Loucy (cell line): ENCODE results near the gene SEPTIN6.

Experiments
- CTCF ChIP-seq: fragments of 200-600 bp; sonication (generic); conservative IDR thresholded peaks from 2 replicates; pipeline ENCODE4 v1.5.1; 2014; ENCODE audit warnings: mild to moderate bottlenecking, antibody characterized with exemption, low read length
- EZH2phosphoT487 ChIP-seq: fragments of 200-600 bp; IDR thresholded peaks from 2 replicates; pipeline ENCODE4 v1.6.1; 2018; ENCODE audit warnings: antibody characterized with exemption, mild to moderate bottlenecking, moderate library complexity, borderline replicate concordance

- TF ChIP-seq CTCF, result no peak
- no peak for TF ChIP-seq EZH2phosphoT487
These were observed 10.7 kb downstream of the SEPTIN6 start for GRCh38 chrX:119682019-119682989.
